Neuronal stem cell (in vitro differentiated cells): ENCODE results near the gene MSANTD3.

Source experiments
- DNase-seq: peaks from one replicate; pipeline ENCODE4 v3.0.0-alpha.2; 2013; ENCODE audit warnings: low spot score
- H2AFZ ChIP-seq: one replicate; pipeline ENCODE4 v1.6.1; 2013; ENCODE audit warnings: mild to moderate bottlenecking, low read length, inconsistent platforms
- H2AK5ac ChIP-seq: 2 replicates; pipeline ENCODE4 v1.6.1; 2013; ENCODE audit warnings: low read depth, mild to moderate bottlenecking, inconsistent platforms, low read length, moderate library complexity, mixed read lengths
- H2BK120ac ChIP-seq: 2 replicates; pipeline ENCODE4 v1.6.1; 2013; ENCODE audit warnings: low read depth, mild to moderate bottlenecking, inconsistent platforms, low read length, moderate library complexity, mixed read lengths
- H2BK12ac ChIP-seq: one replicate; pipeline ENCODE4 v1.6.1; 2013; ENCODE audit warnings: low read length, inconsistent platforms
- H2BK15ac ChIP-seq: 2 replicates; pipeline ENCODE4 v1.6.1; 2013; ENCODE audit warnings: mild to moderate bottlenecking, low read length, inconsistent platforms, mixed read lengths
- H2BK5ac ChIP-seq: one replicate; pipeline ENCODE4 v1.6.1; 2013; ENCODE audit warnings: inconsistent platforms, mild to moderate bottlenecking, low read length, moderate library complexity
- H3K14ac ChIP-seq: one replicate; pipeline ENCODE4 v1.6.1; 2013; ENCODE audit warnings: low read length, inconsistent platforms
- H3K18ac ChIP-seq: 2 replicates; pipeline ENCODE4 v1.6.1; 2013; ENCODE audit warnings: low read length, inconsistent platforms
- H3K23ac ChIP-seq: 2 replicates; pipeline ENCODE4 v1.6.1; 2013; ENCODE audit warnings: low read depth, mild to moderate bottlenecking, mixed read lengths, low read length, inconsistent platforms; ENCODE audit not compliant: poor library complexity
- H3K27ac ChIP-seq: replicated peaks from 3 replicates; pipeline ENCODE4 v1.5.1; 2013; ENCODE audit warnings: low read length, inconsistent platforms
- H3K27me3 ChIP-seq, 3 experiments: 2 replicates each; pipeline ENCODE4 v1.6.1; 2013; ENCODE audit warnings: low read length in 3 of 3, mild to moderate bottlenecking in 2 of 3, inconsistent platforms in 1 of 3, low read depth in 1 of 3, mixed read lengths in 1 of 3, moderate library complexity in 1 of 3; ENCODE audit not compliant: control insufficient read depth in 3 of 3, insufficient read depth in 3 of 3
- H3K36me3 ChIP-seq, 2 donors: replicated peaks in 1 of 2; 2 replicates each; pipeline ENCODE4 v1.6.1; 2013; ENCODE audit warnings: low read length in 2 of 2; ENCODE audit not compliant: control insufficient read depth in 2 of 2, insufficient read depth in 2 of 2
- H3K4ac ChIP-seq: 2 replicates; pipeline ENCODE4 v1.6.1; 2013; ENCODE audit warnings: inconsistent platforms, mild to moderate bottlenecking, low read length, moderate library complexity
- H3K4me1 ChIP-seq, 2 donors: 1 replicate in 1 of 2; 2 replicates in 1 of 2; pipeline ENCODE4 v1.6.1; 2013; ENCODE audit warnings: low read length in 2 of 2, low read depth in 1 of 2; ENCODE audit not compliant: control insufficient read depth in 2 of 2, insufficient read depth in 1 of 2
- H3K4me2 ChIP-seq: one replicate; pipeline ENCODE4 v1.6.1; 2013; ENCODE audit warnings: mild to moderate bottlenecking, low read length, inconsistent platforms; ENCODE audit not compliant: insufficient read depth, poor library complexity, severe bottlenecking
- H3K4me3 ChIP-seq, 2 donors: 2 replicates each; pipeline ENCODE4 v1.5.1; 2013; ENCODE audit warnings: low read length in 2 of 2, mild to moderate bottlenecking in 2 of 2, inconsistent platforms in 1 of 2, moderate library complexity in 1 of 2
- H3K79me1 ChIP-seq: one replicate; pipeline ENCODE4 v1.6.1; 2013; ENCODE audit warnings: low read depth, mild to moderate bottlenecking, inconsistent platforms, low read length, moderate library complexity
- H3K9ac ChIP-seq: one replicate; pipeline ENCODE4 v1.6.1; 2013; ENCODE audit warnings: mild to moderate bottlenecking, low read depth, low read length, inconsistent platforms; ENCODE audit not compliant: poor library complexity
- H3K9me3 ChIP-seq, 2 donors: replicated peaks in 1 of 2; 2 replicates each; pipeline versions ENCODE3 to v1.6.1; 2013; ENCODE audit warnings: low read length in 2 of 2, mild to moderate bottlenecking in 2 of 2, inconsistent platforms in 1 of 2, low read depth in 1 of 2, mixed read lengths in 1 of 2, moderate library complexity in 1 of 2; ENCODE audit not compliant: control insufficient read depth in 2 of 2, insufficient read depth in 1 of 2
- H4K8ac ChIP-seq: one replicate; pipeline ENCODE4 v1.6.1; 2013; ENCODE audit warnings: low read depth, mild to moderate bottlenecking, inconsistent platforms, low read length, moderate library complexity
- H4K91ac ChIP-seq: one replicate; pipeline ENCODE4 v1.6.1; 2013; ENCODE audit warnings: low read length, low read depth, mild to moderate bottlenecking, inconsistent platforms; ENCODE audit not compliant: poor library complexity
- WGBS, 2 donors: extraction: QIAGEN DNeasy Blood & Tissue Kit; methylation state at CpG; one replicate each; pipeline ENCODE4 v1.1.7; 2013; ENCODE audit warnings: missing lambda C conversion rate in 2 of 2, mixed read lengths in 1 of 2; ENCODE audit not compliant: insufficient read length in 2 of 2, insufficient replicate concordance in 1 of 2; ENCODE audit errors: extremely low coverage in 2 of 2; 5-methylcytosine and 5-hydroxymethylcytosine counted together

MSANTD3 gene

GRCh38 chr9:100489836-100490235 lies 62.9 kb downstream of the MSANTD3 start:
- Histone ChIP-seq H3K4ac (no peak overlapping the region), H3K27me3 (no peaks in the 10 kb centered on the region), H2BK12ac (no peak overlapping the region), H3K79me1 (no peaks in the 10 kb centered on the region), H4K91ac (no peak overlapping the region), H2BK5ac (no peak overlapping the region), H3K4me2 (no peak overlapping the region), H2AFZ (no peak overlapping the region), H3K4me3 (no peak overlapping the region), H3K36me3 (peaks cover 0 to 13% of the 10 kb centered on the region in 2 donors), H2AK5ac (no peak overlapping the region), H2BK120ac (no peak overlapping the region), H3K4me1 (peaks cover 0 to 5% of the 10 kb centered on the region in 2 donors), H4K8ac (no peak overlapping the region), H3K14ac (no peak overlapping the region), H3K27ac (no peak overlapping the region), H3K9ac (no peak overlapping the region), H3K23ac (no peak overlapping the region), H3K18ac (no peak overlapping the region), H2BK15ac (no peak overlapping the region), H3K9me3 (peaks cover 0 to 2% of the 10 kb centered on the region in 2 donors)
- no CpG with 5 or more reads among the region's 4 CpGs for WGBS, 2 donors
- no peak for DNase-seq

GRCh38 chr9:100492952-100493351 lies 66.0 kb downstream of the MSANTD3 start:
- Histone ChIP-seq H4K8ac (no peak overlapping the region), H2BK5ac (no peak overlapping the region), H3K27me3 (no peaks in the 10 kb centered on the region), H3K4me3 (no peak overlapping the region), H3K9me3 (peaks cover 0 to 2% of the 10 kb centered on the region in 2 donors), H3K4me2 (no peak overlapping the region), H4K91ac (no peak overlapping the region), H3K14ac (no peak overlapping the region), H2AK5ac (no peak overlapping the region), H3K18ac (no peak overlapping the region), H3K9ac (no peak overlapping the region), H2BK15ac (no peak overlapping the region), H2AFZ (no peak overlapping the region), H3K36me3 (peaks cover 0 to 3% of the 10 kb centered on the region in 2 donors), H3K23ac (no peak overlapping the region), H3K4ac (no peak overlapping the region), H3K4me1 (peaks cover 0 to 7% of the 10 kb centered on the region in 2 donors), H3K79me1 (no peaks in the 10 kb centered on the region), H3K27ac (no peak overlapping the region), H2BK12ac (no peak overlapping the region), H2BK120ac (no peak overlapping the region)
- no CpG with 5 or more reads among the region's 2 CpGs for WGBS, 2 donors
- DNase-seq: no peak

- Histone ChIP-seq H3K23ac (no peak overlapping the region), H2AFZ (no peak overlapping the region), H3K4me1 (peaks cover 0 to 5% of the 10 kb centered on the region in 2 donors), H2BK12ac (no peak overlapping the region), H2BK120ac (no peak overlapping the region), H3K9ac (no peak overlapping the region), H3K79me1 (peaks cover 2% of the 10 kb centered on the region), H4K8ac (no peak overlapping the region), H3K27me3 (no peaks in the 10 kb centered on the region), H4K91ac (no peak overlapping the region), H3K4me3 (no peak overlapping the region), H3K9me3 (peaks cover 0 to 16% of the 10 kb centered on the region in 2 donors), H2BK15ac (no peak overlapping the region), H3K27ac (no peak overlapping the region), H2AK5ac (no peak overlapping the region), H3K4ac (no peak overlapping the region), H3K36me3 (peaks cover 6 to 51% of the 10 kb centered on the region in 2 donors), H3K14ac (no peak overlapping the region), H3K18ac (no peak overlapping the region), H2BK5ac (no peak overlapping the region), H3K4me2 (no peak overlapping the region)
- WGBS, 2 donors: no CpG with 5 or more reads among the region's 5 CpGs
- no peak for DNase-seq
Measured at GRCh38 chr9:100498592-100498991, 71.6 kb downstream of the MSANTD3 start.

GRCh38 chr9:100499460-100499859 lies 72.5 kb downstream of the MSANTD3 start:
- no peak overlapping the region for H2BK15ac ChIP-seq
- no peak overlapping the region for H3K18ac ChIP-seq
- no peak overlapping the region for H3K4me3 ChIP-seq
- peaks cover 0 to 19% of the 10 kb centered on the region in 2 donors for H3K9me3 ChIP-seq
- no peak overlapping the region for H2AK5ac ChIP-seq
- DNase-seq: no peak
- H3K27ac ChIP-seq: no peak overlapping the region
- H4K8ac ChIP-seq: no peak overlapping the region
- no peak overlapping the region for H2BK12ac ChIP-seq
- H3K9ac ChIP-seq: no peak overlapping the region
- no peak overlapping the region for H4K91ac ChIP-seq
- H3K79me1 ChIP-seq: peaks cover 4% of the 10 kb centered on the region
- H3K27me3 ChIP-seq: no peaks in the 10 kb centered on the region
- H2AFZ ChIP-seq: no peak overlapping the region
- peaks cover 0 to 2% of the 10 kb centered on the region in 2 donors for H3K4me1 ChIP-seq
- peaks cover 6 to 59% of the 10 kb centered on the region in 2 donors for H3K36me3 ChIP-seq
- H3K4me2 ChIP-seq: no peak overlapping the region
- WGBS, 2 donors: no CpG with 5 or more reads among the region's 4 CpGs
- no peak overlapping the region for H3K23ac ChIP-seq
- no peak overlapping the region for H2BK120ac ChIP-seq
- no peak overlapping the region for H2BK5ac ChIP-seq
- no peak overlapping the region for H3K4ac ChIP-seq
- no peak overlapping the region for H3K14ac ChIP-seq
